CD8-positive, alpha-beta memory T cell (primary cell): ENCODE data around the gene TRPM1. TPM values are rescaled to one million over a fixed set of nuclear protein-coding genes. Genes with fewer than 3 reads are reported as not detected.

ENCODE experiments used
- CTCF ChIA-PET: fragments of 350-600 bp; sonication (Branson Sonifier 250); formaldehyde crosslinking; loops from one replicate; lab custom pipeline; 2021; ENCODE audit warnings: antibody characterized with exemption; lab: Charles Lee
- POLR2A ChIA-PET: fragments of 350-600 bp; sonication (Branson Sonifier 250); formaldehyde crosslinking; loops from one replicate; lab custom pipeline; 2021; ENCODE audit warnings: antibody characterized with exemption; lab: Charles Lee
- DNase-seq, 5 donors: peaks; one replicate each; pipeline versions ENCODE4 v3.0.0 to v3.0.0-alpha.2; 2020 to 2022; ENCODE audit warnings: mixed read lengths in 1 of 5
- H3K27ac ChIP-seq: one replicate; pipeline ENCODE4 v1.7.0; 2013; ENCODE audit warnings: low read depth, mild to moderate bottlenecking, low read length, moderate library complexity
- H3K27me3 ChIP-seq: 2 replicates; pipeline ENCODE4 v1.7.0; 2013; ENCODE audit warnings: low read length, mild to moderate bottlenecking; ENCODE audit not compliant: insufficient read depth, poor library complexity, severe bottlenecking
- H3K36me3 ChIP-seq: 2 replicates; pipeline ENCODE4 v1.7.0; 2013; ENCODE audit warnings: mild to moderate bottlenecking, low read length, moderate library complexity; ENCODE audit not compliant: insufficient read depth
- H3K4me1 ChIP-seq: 2 replicates; pipeline ENCODE4 v1.7.0; 2013; ENCODE audit warnings: mild to moderate bottlenecking, low read length, moderate library complexity; ENCODE audit not compliant: insufficient read depth
- H3K4me3 ChIP-seq: 2 replicates; pipeline ENCODE4 v1.7.0; 2013; ENCODE audit warnings: mild to moderate bottlenecking, low read length
- H3K9me3 ChIP-seq: 2 replicates; pipeline ENCODE4 v1.7.0; 2013; ENCODE audit warnings: mild to moderate bottlenecking, low read length
- H3K27ac Mint-ChIP-seq, 8 donors: one replicate each; pipeline ENCODE4 v1.8.0; 2020 to 2021; ENCODE audit warnings: mixed read lengths in 8 of 8, mild to moderate bottlenecking in 6 of 8, inconsistent platforms in 3 of 8, moderate library complexity in 3 of 8
- H3K27me3 Mint-ChIP-seq, 2 donors: one replicate each; pipeline ENCODE4 v1.8.0; 2020 to 2021; ENCODE audit warnings: mixed read lengths in 2 of 2, mild to moderate bottlenecking in 1 of 2, moderate library complexity in 1 of 2
- H3K36me3 Mint-ChIP-seq, 3 donors: one replicate each; pipeline ENCODE4 v1.8.0; 2020 to 2021; ENCODE audit warnings: mixed read lengths in 3 of 3, inconsistent platforms in 1 of 3, mild to moderate bottlenecking in 1 of 3
- H3K4me1 Mint-ChIP-seq, 3 donors: one replicate each; pipeline ENCODE4 v1.8.0; 2020 to 2021; ENCODE audit warnings: mixed read lengths in 3 of 3, inconsistent platforms in 1 of 3, mild to moderate bottlenecking in 1 of 3
- H3K4me3 Mint-ChIP-seq, 7 donors: one replicate each; pipeline ENCODE4 v1.8.0; 2020 to 2021; ENCODE audit warnings: mixed read lengths in 7 of 7, mild to moderate bottlenecking in 6 of 7, moderate library complexity in 4 of 7, inconsistent platforms in 2 of 7
- H3K9me3 Mint-ChIP-seq, 5 donors: one replicate each; pipeline ENCODE4 v1.8.0; 2020 to 2022; ENCODE audit warnings: mixed read lengths in 5 of 5, mild to moderate bottlenecking in 3 of 5, moderate library complexity in 2 of 5, inconsistent platforms in 1 of 5
- polyA plus RNA-seq: library from polyadenylated mRNA; unstranded; fragments of 300-500 nt; fragmentation: Illumina TruSeq; gene quantifications from one replicate; pipeline ENCODE4 v1.2.3, GENCODE V29; 2021
- total RNA-seq, 2 experiments: library from RNA; stranded (reverse); gene quantifications; one replicate each; pipeline ENCODE4 v1.2.3, GENCODE V29; 2021

TRPM1 gene
- total and polyA plus RNA-seq, 3 experiments from 2014 or later = 0.03 TPM; not detected in 2

DNA sequence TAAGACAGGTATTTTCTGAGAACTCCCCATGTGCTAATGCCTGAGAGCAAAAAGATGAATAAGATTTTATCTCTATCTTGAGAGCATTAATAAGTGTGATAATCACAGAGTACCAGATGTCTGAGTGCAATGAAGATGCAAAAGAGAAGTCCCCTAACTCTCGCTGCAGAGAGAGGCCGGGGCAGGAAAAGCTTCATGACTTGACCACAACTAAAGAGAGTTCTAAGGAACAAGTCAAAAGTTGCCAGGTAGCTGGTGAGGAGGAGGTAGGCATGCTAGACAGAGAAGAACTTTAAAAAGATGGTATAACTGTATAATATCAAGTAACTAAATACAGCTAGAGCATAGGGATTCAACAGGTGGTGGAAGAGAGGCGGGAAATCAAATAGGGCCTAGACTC is 138.9 kb downstream of the TRPM1 start:
- Mint-ChIP-seq H3K27ac (peak overlapping the region in 4 of 8 donors; percentile 26 to 62 (median 46)), H3K4me1 (peaks cover 4 to 23% (median 22%) of the 10 kb centered on the region in 3 donors), H3K27me3 (no peaks in the 10 kb centered on the region), H3K9me3 (no peaks in the 10 kb centered on the region), H3K36me3 (peaks cover 10 to 79% (median 35%) of the 10 kb centered on the region in 3 donors), H3K4me3 (no peak overlapping the region)
- ChIA-PET CTCF (interaction anchor here (1.0 kb wide), 1 partner anchor 23 kb away, joined by 3 read pairs; no protein-coding TSS in a partner anchor), POLR2A (no interaction called here)
- Histone ChIP-seq H3K27ac (no peak overlapping the region), H3K9me3 (no peaks in the 10 kb centered on the region), H3K36me3 (peaks cover 32% of the 10 kb centered on the region), H3K27me3 (no peaks in the 10 kb centered on the region), H3K4me3 (no peak overlapping the region), H3K4me1 (peaks cover 8% of the 10 kb centered on the region)
- peak in 1 of 5 donors; percentile 8 for DNase-seq

GRCh38 chr15:30962079-30962478 is 139.4 kb downstream of the TRPM1 start:
- ChIA-PET CTCF (interaction anchor here (1.0 kb wide), 1 partner anchor 23 kb away, joined by 3 read pairs; no protein-coding TSS in a partner anchor), POLR2A (no interaction called here)
- Mint-ChIP-seq H3K9me3 (no peaks in the 10 kb centered on the region), H3K4me3 (no peak overlapping the region), H3K27me3 (no peaks in the 10 kb centered on the region), H3K27ac (peak overlapping the region in 2 of 8 donors; percentile 47 to 68), H3K4me1 (peaks cover 4 to 23% (median 22%) of the 10 kb centered on the region in 3 donors), H3K36me3 (peaks cover 12 to 80% (median 38%) of the 10 kb centered on the region in 3 donors)
- H3K27ac ChIP-seq = no peak overlapping the region
- no peaks in the 10 kb centered on the region for H3K27me3 ChIP-seq
- no peaks in the 10 kb centered on the region for H3K9me3 ChIP-seq
- no peak for DNase-seq
- H3K4me3 ChIP-seq = no peak overlapping the region
- H3K36me3 ChIP-seq = peaks cover 32% of the 10 kb centered on the region
- peaks cover 8% of the 10 kb centered on the region for H3K4me1 ChIP-seq

- Mint-ChIP-seq H3K4me1 (peaks cover 8 to 18% (median 14%) of the 10 kb centered on the region in 3 donors), H3K36me3 (peaks cover 16 to 85% (median 32%) of the 10 kb centered on the region in 3 donors), H3K4me3 (no peak overlapping the region), H3K27me3 (no peaks in the 10 kb centered on the region), H3K27ac (peak overlapping the region in 2 of 8 donors; percentile 72 to 77), H3K9me3 (no peaks in the 10 kb centered on the region)
- Histone ChIP-seq H3K9me3 (no peaks in the 10 kb centered on the region), H3K27me3 (no peaks in the 10 kb centered on the region), H3K4me3 (no peak overlapping the region), H3K36me3 (peaks cover 40% of the 10 kb centered on the region), H3K4me1 (peaks cover 8% of the 10 kb centered on the region), H3K27ac (no peak overlapping the region)
- no peak for DNase-seq
- CTCF ChIA-PET = interaction anchor here (1.1 kb wide), 1 partner anchor 10 kb away, joined by 3 read pairs; no protein-coding TSS in a partner anchor
- POLR2A ChIA-PET = no interaction called here
Measured at GRCh38 chr15:30958219-30958618, 143.3 kb downstream of the TRPM1 start.

DNA sequence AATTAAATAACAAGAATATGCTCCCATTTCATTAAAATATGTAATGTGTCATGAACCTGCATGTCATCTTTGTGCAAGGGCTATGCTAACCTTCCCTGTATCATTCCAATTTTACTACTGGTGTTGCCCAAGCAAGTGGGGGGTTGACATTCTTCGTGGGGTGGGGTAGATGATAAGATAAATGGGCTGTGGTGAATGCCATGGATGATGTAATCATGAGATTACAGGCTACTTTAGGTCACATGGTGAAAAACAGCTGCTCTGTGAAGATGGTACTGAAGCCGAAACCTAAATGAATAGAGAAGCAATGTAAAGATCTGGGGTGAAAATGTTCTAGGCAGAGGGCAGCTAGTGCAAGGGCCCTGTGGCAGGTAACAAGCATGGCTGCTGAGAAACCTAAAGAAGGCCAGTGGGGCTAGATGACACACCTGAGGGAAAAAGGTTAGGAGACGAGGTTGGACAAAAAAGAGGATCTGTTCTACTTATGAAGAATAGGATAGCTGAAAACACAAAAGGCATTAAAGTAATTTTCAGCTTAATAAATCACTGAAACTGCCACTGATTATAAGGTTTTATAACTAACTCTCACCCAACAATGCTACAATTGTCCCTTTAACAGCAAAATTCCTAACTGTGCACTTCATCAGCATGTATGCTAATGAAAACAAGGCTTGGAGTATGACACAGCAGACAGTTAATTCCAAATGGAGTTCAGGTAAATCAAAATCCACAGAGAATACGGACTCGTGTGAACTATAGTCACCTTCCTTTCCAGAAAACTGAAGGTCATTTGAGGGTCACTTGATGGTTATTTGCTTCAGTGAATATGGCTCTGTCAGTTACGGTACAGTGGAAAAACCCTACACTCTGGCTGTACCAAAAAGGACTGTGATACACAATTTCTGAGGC is 145.1 kb downstream of the TRPM1 start:
- Mint-ChIP-seq H3K4me1 (peaks cover 2 to 8% (median 4%) of the 10 kb centered on the region in 3 donors), H3K27ac (peak overlapping the region in 4 of 8 donors; percentile 4 to 38 (median 7)), H3K27me3 (no peaks in the 10 kb centered on the region), H3K4me3 (no peak overlapping the region), H3K36me3 (peaks cover 20 to 91% (median 33%) of the 10 kb centered on the region in 3 donors), H3K9me3 (no peaks in the 10 kb centered on the region)
- no peak for DNase-seq
- CTCF ChIA-PET = no interaction called here
- Histone ChIP-seq H3K36me3 (peaks cover 54% of the 10 kb centered on the region), H3K4me1 (no peaks in the 10 kb centered on the region), H3K27me3 (no peaks in the 10 kb centered on the region), H3K4me3 (no peak overlapping the region), H3K9me3 (no peaks in the 10 kb centered on the region), H3K27ac (no peak overlapping the region)
- POLR2A ChIA-PET = no interaction called here

DNA sequence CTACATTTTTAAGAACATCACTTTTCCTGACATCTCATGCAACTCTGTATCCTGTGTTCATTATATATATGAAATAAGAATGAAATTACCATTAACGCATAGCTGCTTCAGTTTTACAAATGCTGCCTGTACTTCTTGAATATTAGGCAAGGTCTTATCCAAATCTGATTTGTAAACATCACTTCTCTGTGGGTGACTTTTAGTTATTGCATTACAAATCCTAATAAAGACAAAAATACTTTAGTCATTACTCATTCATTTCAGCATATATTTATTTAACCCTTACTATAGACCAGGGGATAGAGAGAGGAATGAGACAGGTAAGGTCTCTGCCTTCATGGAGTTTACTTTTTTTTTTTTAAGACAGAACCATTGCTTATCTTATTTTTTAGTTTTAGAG is 146.9 kb downstream of the TRPM1 start:
- H3K4me1 ChIP-seq = no peaks in the 10 kb centered on the region

GRCh38 chr15:30953731-30954378 is 147.7 kb downstream of the TRPM1 start:
- no peaks in the 10 kb centered on the region for H3K9me3 ChIP-seq
- H3K4me3 ChIP-seq = no peak overlapping the region
- no peak overlapping the region for H3K4me3 Mint-ChIP-seq
- ChIA-PET POLR2A (no interaction called here), CTCF (no interaction called here)
- no peak overlapping the region for H3K27ac ChIP-seq
- H3K4me1 Mint-ChIP-seq = peaks cover 0 to 4% (median 0%) of the 10 kb centered on the region in 3 donors
- H3K27me3 ChIP-seq = no peaks in the 10 kb centered on the region
- H3K27me3 Mint-ChIP-seq = no peaks in the 10 kb centered on the region
- H3K9me3 Mint-ChIP-seq = no peaks in the 10 kb centered on the region
- H3K27ac Mint-ChIP-seq = peak overlapping the region in 4 of 8 donors; percentile 3 to 66 (median 22)
- peaks cover 56% of the 10 kb centered on the region for H3K36me3 ChIP-seq
- peaks cover 33 to 94% (median 38%) of the 10 kb centered on the region in 3 donors for H3K36me3 Mint-ChIP-seq
- H3K4me1 ChIP-seq = no peaks in the 10 kb centered on the region
- no peak for DNase-seq

More for the DNA sequence above, 146.9 kb downstream of the TRPM1 start:
- Mint-ChIP-seq H3K36me3 (peaks cover 26 to 95% (median 33%) of the 10 kb centered on the region in 3 donors), H3K27ac (no peak overlapping the region), H3K4me1 (peaks cover 0 to 4% (median 0%) of the 10 kb centered on the region in 3 donors), H3K27me3 (no peaks in the 10 kb centered on the region), H3K9me3 (no peaks in the 10 kb centered on the region), H3K4me3 (no peak overlapping the region)
- no peak overlapping the region for H3K4me3 ChIP-seq
- CTCF ChIA-PET = no interaction called here
- no peaks in the 10 kb centered on the region for H3K9me3 ChIP-seq
- POLR2A ChIA-PET = no interaction called here
- H3K27me3 ChIP-seq = no peaks in the 10 kb centered on the region
- no peak for DNase-seq
- no peak overlapping the region for H3K27ac ChIP-seq
- H3K36me3 ChIP-seq = peaks cover 60% of the 10 kb centered on the region

DNA sequence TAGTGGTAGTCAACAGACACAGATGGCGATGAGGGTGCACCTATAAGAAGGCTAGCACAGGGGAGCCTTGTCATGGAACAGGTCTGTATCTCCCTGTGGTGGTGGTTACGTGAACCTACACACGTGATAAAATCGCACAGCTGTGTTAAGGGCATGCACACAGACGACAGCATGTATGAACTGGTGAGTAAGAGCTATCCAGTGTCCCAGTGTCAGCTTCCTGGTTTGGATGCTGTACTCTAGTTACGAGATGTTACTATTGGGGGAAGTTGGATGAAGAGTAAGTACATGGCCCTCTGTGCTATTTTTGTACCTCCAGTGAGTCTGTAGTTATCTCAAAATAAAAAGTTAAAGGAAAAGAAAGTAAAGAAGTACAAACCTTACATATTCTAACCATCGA is 148.3 kb downstream of the TRPM1 start:
- Mint-ChIP-seq H3K27ac (peak overlapping the region in 1 of 8 donors; percentile 5), H3K4me3 (no peak overlapping the region), H3K4me1 (peaks cover 0 to 4% (median 0%) of the 10 kb centered on the region in 3 donors), H3K36me3 (peaks cover 33 to 96% (median 38%) of the 10 kb centered on the region in 3 donors), H3K27me3 (no peaks in the 10 kb centered on the region), H3K9me3 (no peaks in the 10 kb centered on the region)
- H3K4me3 ChIP-seq = no peak overlapping the region
- no peaks in the 10 kb centered on the region for H3K4me1 ChIP-seq
- H3K27me3 ChIP-seq = no peaks in the 10 kb centered on the region
- ChIA-PET POLR2A (no interaction called here), CTCF (no interaction called here)
- H3K27ac ChIP-seq = no peak overlapping the region
- DNase-seq = no peak
- H3K9me3 ChIP-seq = no peaks in the 10 kb centered on the region
- H3K36me3 ChIP-seq = peaks cover 52% of the 10 kb centered on the region
